22Rv1 (cell line): ENCODE measurements around the gene ZNF600.

Experiments
- CTCF ChIP-seq: fragments of 450-650 bp; IDR thresholded peaks from 2 replicates; pipeline ENCODE4 v1.5.1; 2017; ENCODE audit warnings: mild to moderate bottlenecking
- ZFX ChIP-seq: fragments of 450-650 bp; IDR thresholded peaks from 2 replicates; pipeline ENCODE4 v1.6.1; 2017; ENCODE audit warnings: antibody characterized with exemption, borderline replicate concordance

DNA sequence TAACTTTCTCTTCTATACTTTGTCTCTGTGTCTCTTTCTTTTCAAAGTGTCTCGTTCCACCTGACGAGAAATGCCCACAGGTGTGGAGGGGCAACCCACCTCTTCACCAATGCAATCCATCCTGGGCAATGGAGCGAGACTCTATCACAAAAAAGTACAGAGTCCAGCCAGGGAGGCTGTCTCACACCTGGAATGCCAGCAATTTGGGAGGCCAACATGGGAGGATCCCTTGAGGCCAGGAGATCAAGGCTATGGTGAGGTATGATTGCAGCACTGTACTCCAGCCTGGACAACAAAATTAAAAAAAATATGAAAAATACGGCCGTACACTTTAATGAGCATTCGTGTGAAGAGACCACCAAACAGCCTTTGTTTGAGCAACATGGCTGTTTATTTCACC is 2.8 kb upstream of the ZNF600 start:
- TF ChIP-seq CTCF, result no peak
- no peak for TF ChIP-seq ZFX
